Calu3 (cell line): ENCODE results near the gene WNT6. TPM values are rescaled to one million over a fixed set of nuclear protein-coding genes. Genes with fewer than 3 reads are reported as not detected.

Experiments used
- BruUV-seq: library from RNA; stranded (reverse); fragments of 400-500 nt; replicated peaks from 2 replicates; lab custom pipeline; 2021; lab: Mats Ljungman, UMichigan
- CTCF ChIA-PET: fragments of 300-600 bp; sonication (Branson Sonifier 250); formaldehyde crosslinking; loops from one replicate; lab custom pipeline; 2022; ENCODE audit warnings: antibody characterized with exemption; lab: Charles Lee
- DNase-seq: peaks from one replicate; pipeline ENCODE4 v3.0.0; 2022
- H3K27ac Mint-ChIP-seq: one replicate; pipeline ENCODE4 v1.8.0; 2022; ENCODE audit warnings: mixed read lengths; ENCODE audit not compliant: unreplicated experiment
- H3K27me3 Mint-ChIP-seq: one replicate; pipeline ENCODE4 v1.8.0; 2022; ENCODE audit warnings: mixed read lengths; ENCODE audit not compliant: unreplicated experiment
- H3K36me3 Mint-ChIP-seq: one replicate; pipeline ENCODE4 v1.8.0; 2022; ENCODE audit warnings: mild to moderate bottlenecking, moderate library complexity, mixed read lengths; ENCODE audit not compliant: insufficient read depth, unreplicated experiment
- H3K4me1 Mint-ChIP-seq: one replicate; pipeline ENCODE4 v1.8.0; 2022; ENCODE audit warnings: mild to moderate bottlenecking, low read depth, mixed read lengths; ENCODE audit not compliant: unreplicated experiment
- H3K4me3 Mint-ChIP-seq: one replicate; pipeline ENCODE4 v1.8.0; 2022; ENCODE audit warnings: mild to moderate bottlenecking, low read depth, moderate library complexity, mixed read lengths; ENCODE audit not compliant: unreplicated experiment
- H3K9me3 Mint-ChIP-seq: one replicate; pipeline ENCODE4 v1.8.0; 2022; ENCODE audit warnings: low read depth, mixed read lengths; ENCODE audit not compliant: unreplicated experiment
- CTCF ChIP-seq: fragments of 200-600 bp; IDR thresholded peaks from one replicate; pipeline ENCODE4 v1.8.0; 2022; ENCODE audit warnings: antibody characterized with exemption; ENCODE audit not compliant: unreplicated experiment
- intact Hi-C: fragments of 100-400 bp; cut with micrococcal nuclease; formaldehyde crosslinking; loops from one replicate; pipeline ENCODE4 v1.10.0; 2022; ENCODE audit not compliant: unreplicated experiment
- total RNA-seq: library from RNA; stranded (reverse); gene quantifications from 2 replicates; pipeline ENCODE4 v1.2.3, GENCODE V29; 2022

WNT6 gene
- total RNA-seq, 1 experiment from 2014 or later: not detected

GRCh38 chr2:218885981-218886947, 26.7 kb downstream of the WNT6 start:
- CTCF ChIA-PET: interaction anchor here (0.6 to 2.9 kb wide), 3 partner anchors 10 to 94 kb away, joined by 3 to 9 read pairs (median 9); no protein-coding TSS in a partner anchor
- Mint-ChIP-seq H3K36me3 (peaks cover 13% of the 10 kb centered on the region), H3K4me3 (no peak overlapping the region), H3K27ac (no peak overlapping the region), H3K4me1 (peaks cover 28% of the 10 kb centered on the region), H3K9me3 (no peaks in the 10 kb centered on the region), H3K27me3 (peaks cover 50% of the 10 kb centered on the region)
- no TSS peak for BruUV-seq
- intact Hi-C loops: no loop called here
- no peak for DNase-seq
- no peak for TF ChIP-seq CTCF

GRCh38 chr2:218887079-218887478, 27.5 kb downstream of the WNT6 start:
- H3K36me3 Mint-ChIP-seq: peaks cover 15% of the 10 kb centered on the region
- TF ChIP-seq CTCF: no peak
- H3K27ac Mint-ChIP-seq: no peak overlapping the region
- H3K4me3 Mint-ChIP-seq: no peak overlapping the region
- no TSS peak for BruUV-seq
- H3K9me3 Mint-ChIP-seq: no peaks in the 10 kb centered on the region
- DNase-seq: no peak
- CTCF ChIA-PET: interaction anchor here (0.6 to 2.9 kb wide), 3 partner anchors 10 to 93 kb away, joined by 3 to 9 read pairs (median 9); no protein-coding TSS in a partner anchor
- intact Hi-C loops: no loop called here
- peaks cover 42% of the 10 kb centered on the region for H3K27me3 Mint-ChIP-seq
- H3K4me1 Mint-ChIP-seq: peaks cover 20% of the 10 kb centered on the region

- no peak for TF ChIP-seq CTCF
Observed at GRCh38 chr2:218888341-218888740, 28.7 kb downstream of the WNT6 start.

GRCh38 chr2:218889937-218890336, 30.3 kb downstream of the WNT6 start:
- H3K27me3 Mint-ChIP-seq: peaks cover 13% of the 10 kb centered on the region
- no peaks in the 10 kb centered on the region for H3K9me3 Mint-ChIP-seq
- TF ChIP-seq CTCF: no peak
- no peak overlapping the region for H3K4me3 Mint-ChIP-seq
- BruUV-seq: no TSS peak
- H3K4me1 Mint-ChIP-seq: peaks cover 22% of the 10 kb centered on the region
- CTCF ChIA-PET: no interaction called here
- intact Hi-C loops: no loop called here
- peaks cover 18% of the 10 kb centered on the region for H3K36me3 Mint-ChIP-seq
- no peak for DNase-seq
- no peak overlapping the region for H3K27ac Mint-ChIP-seq

More at GRCh38 chr2:218888341-218888740, 28.7 kb downstream of the WNT6 start:
- no peak for DNase-seq
- Mint-ChIP-seq H3K27me3 (peaks cover 29% of the 10 kb centered on the region), H3K4me3 (no peak overlapping the region), H3K9me3 (no peaks in the 10 kb centered on the region), H3K4me1 (peaks cover 16% of the 10 kb centered on the region), H3K36me3 (peaks cover 13% of the 10 kb centered on the region), H3K27ac (no peak overlapping the region)
- CTCF ChIA-PET: interaction anchor here (1.8 kb wide), 1 partner anchor 9 kb away, joined by 4 read pairs; no protein-coding TSS in a partner anchor
- intact Hi-C loops: no loop called here
- BruUV-seq: no TSS peak
